Epithelial cell of proximal tubule (primary cell): Measurements from ENCODE around the gene COPB1. TPM values are rescaled to one million over a fixed set of nuclear protein-coding genes. Genes with fewer than 3 reads are reported as not detected.

Experiments used
- DNase-seq: peaks from one replicate; pipeline ENCODE4 v3.0.0-alpha.2; 2011; ENCODE audit warnings: low read depth
- H3K4me3 ChIP-seq: 2 replicates; pipeline ENCODE4 v1.5.1; 2011; ENCODE audit warnings: low read depth, mild to moderate bottlenecking, low read length
- total RNA-seq: library from RNA; depleted of rRNA; stranded (reverse); fragments of >200 nt; gene quantifications from 2 replicates; pipeline ENCODE4 v1.2.3, GENCODE V29; 2015
- TF ChIP-seq, protein P1 (sequence below): conservative IDR thresholded peaks from 2 replicates; pipeline ENCODE4 v1.5.1; 2012; ENCODE audit warnings: low read depth, mild to moderate bottlenecking, low read length

COPB1 gene
- total RNA-seq, 1 donor from 2014 or later = 129 TPM

DNA sequence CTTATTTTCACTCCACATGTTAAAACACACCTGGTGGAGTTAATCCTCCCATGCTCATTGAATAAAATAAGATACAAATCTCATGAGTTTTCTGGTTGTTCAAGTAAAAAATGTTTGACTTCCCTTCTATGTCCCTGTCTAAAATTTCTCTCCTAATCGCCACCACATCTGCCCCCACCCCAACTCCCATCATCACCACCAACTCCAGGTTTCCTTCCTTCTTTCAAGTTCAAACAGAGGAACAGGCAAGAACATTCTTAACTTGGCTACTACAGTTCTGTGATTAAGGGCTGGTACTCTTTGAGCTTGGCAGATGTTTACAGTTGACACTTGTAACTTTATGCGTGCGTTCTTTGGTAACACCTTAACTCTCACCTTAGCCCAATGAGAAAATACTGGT is 29.7 kb upstream of the COPB1 start:
- no peak for DNase-seq
- TF ChIP-seq, protein P1, sequence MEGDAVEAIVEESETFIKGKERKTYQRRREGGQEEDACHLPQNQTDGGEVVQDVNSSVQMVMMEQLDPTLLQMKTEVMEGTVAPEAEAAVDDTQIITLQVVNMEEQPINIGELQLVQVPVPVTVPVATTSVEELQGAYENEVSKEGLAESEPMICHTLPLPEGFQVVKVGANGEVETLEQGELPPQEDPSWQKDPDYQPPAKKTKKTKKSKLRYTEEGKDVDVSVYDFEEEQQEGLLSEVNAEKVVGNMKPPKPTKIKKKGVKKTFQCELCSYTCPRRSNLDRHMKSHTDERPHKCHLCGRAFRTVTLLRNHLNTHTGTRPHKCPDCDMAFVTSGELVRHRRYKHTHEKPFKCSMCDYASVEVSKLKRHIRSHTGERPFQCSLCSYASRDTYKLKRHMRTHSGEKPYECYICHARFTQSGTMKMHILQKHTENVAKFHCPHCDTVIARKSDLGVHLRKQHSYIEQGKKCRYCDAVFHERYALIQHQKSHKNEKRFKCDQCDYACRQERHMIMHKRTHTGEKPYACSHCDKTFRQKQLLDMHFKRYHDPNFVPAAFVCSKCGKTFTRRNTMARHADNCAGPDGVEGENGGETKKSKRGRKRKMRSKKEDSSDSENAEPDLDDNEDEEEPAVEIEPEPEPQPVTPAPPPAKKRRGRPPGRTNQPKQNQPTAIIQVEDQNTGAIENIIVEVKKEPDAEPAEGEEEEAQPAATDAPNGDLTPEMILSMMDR = no peak
- no peak overlapping the region for H3K4me3 ChIP-seq

DNA sequence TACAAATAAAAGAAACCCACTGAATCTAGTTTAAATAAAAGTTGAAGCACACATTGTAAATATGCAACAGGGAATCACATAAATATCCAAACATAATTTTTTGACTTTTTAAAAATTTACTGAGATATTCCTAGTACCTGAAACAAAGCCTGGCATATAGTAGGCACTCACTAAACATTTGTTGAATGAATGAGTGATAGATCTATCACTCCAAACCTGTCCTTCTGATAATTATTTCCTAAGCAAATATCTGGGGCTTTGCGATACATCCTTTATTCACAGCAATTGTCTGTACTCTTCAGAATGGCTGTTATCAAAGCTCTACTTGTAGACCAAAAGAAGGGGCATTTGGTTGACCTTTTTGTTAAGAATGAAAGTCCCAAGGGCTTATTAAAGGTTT is 23.2 kb upstream of the COPB1 start:
- no peak overlapping the region for H3K4me3 ChIP-seq
- DNase-seq = no peak
- TF ChIP-seq, protein P1 = no peak

DNA sequence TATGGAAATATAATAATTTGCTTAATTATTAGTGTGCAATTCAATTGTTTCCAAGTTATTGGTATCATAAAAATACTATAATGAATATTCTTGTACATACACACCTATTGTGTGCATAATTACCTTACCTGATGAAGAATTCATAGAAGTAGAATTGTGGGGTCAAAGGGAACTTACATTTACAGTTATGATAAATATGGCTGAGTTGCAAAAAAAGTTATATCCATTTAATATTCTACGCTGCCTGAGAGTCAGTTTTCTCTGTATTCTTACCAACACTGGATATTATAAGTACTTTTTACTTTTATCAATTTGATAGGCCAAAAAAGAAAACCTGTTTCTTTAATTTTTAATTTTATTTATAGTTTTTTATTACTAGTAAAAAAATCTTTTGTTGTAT is 22.6 kb upstream of the COPB1 start:
- no peak for DNase-seq
- TF ChIP-seq, protein P1 = no peak
- H3K4me3 ChIP-seq = no peak overlapping the region

DNA sequence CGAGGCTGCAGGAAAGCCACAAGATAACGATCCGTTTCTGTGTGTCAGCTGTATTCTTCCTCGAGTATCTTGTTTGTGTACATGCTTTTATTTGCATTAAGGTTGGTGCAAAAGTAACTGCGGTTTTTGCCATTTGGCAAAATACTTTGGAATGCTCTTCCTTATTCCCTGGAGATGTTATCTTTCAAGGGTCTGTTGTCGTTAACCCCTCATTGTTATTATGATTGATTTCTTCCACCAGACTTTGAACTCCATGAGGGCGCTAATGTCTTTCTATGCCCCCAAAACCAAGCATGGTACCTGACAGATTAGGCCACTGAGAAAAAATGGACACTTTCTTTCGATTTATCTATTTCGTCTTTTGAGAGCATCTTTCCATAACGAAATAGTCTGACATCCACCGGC is 21.1 kb upstream of the COPB1 start:
- peak overlapping the region; percentile 67 for H3K4me3 ChIP-seq
- TF ChIP-seq, protein P1 = no peak
- no peak for DNase-seq

DNA sequence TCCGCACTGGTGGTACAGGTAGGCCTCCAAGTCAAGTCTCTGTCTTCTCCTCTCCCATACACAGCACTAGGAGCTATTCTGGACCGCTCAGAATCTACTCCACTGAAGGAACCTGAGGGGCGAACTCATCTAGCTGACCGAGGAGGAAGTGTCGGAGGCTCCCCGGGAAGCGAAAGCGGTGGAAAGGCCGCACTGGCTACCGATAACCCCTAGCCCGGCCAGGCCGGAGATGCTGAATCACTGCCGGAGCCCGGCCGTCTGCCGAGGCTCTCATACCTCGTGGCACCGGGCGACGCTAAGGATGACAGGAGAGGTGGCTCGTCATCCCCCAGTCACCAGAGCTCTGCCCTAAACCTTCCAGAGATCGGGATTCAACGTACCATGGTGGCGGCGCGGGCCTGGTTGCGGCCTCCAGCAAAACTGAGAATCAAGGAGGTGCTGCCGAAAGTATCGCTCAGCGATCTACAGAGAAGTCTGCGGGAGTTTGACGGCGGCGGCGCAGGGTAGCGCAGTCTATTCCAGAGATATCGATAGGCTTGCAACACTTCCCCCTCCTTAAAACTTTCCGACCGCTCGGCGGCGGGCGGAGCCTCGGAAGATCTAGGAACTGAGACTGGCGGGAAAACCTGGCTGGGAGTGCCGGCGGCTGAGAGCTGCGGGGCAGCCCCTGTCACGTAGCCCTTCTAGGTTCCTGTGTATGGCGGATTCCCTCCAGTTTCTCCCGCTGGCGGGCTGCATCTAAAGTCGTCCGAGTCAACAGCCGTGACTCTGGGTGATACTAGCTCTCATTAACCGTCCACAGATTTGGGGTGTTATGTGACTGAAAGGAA is 20.5 kb upstream of the COPB1 start, which contains the start of gene PSMA1:
Gene PSMA1, minus strand, starts transcription at position 470 of the 830 bp plus-strand sequence. Its CDS starts 87 bp downstream, at position 383.
- peak within 1 kb of the TSS; percentile 67 for H3K4me3 ChIP-seq
- DNase-seq = no peak
- TF ChIP-seq, protein P1 = no peak

DNA sequence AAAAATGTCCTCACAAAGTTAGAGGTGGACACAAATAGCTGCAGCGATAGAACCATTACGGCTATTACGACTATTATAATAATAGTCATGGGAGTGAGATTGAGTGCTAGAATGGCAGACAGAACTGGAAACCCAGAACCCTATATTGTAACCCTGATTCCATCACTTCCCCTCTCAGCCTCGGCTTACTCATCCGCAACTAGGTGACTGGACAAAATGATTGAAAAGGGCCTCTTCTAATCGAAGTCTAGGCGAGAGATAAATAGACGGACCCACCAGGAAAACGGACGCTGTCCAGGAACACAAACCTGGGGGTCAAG is 19.9 kb upstream of the COPB1 start:
- no peak for DNase-seq
- TF ChIP-seq, protein P1 = no peak
- H3K4me3 ChIP-seq = peak overlapping the region; percentile 67

DNA sequence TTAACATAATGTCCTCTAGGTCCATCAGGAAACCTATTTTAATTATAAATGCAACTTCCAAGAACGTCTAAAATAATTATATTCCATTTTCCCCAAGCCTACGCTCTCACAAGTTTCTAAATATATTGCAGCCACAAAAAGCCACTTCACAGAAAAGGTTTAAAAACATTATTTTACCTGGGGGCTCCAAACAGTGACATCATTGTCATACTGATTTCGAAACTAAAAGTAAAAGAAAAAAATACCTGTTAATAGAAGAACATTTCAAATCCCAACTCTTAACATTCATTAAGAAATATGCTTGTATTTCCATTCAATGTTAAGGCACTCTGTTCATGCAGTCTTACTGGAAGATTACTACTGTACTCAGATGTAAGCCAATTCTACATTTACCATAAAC is 19.2 kb upstream of the COPB1 start:
- TF ChIP-seq, protein P1 = no peak
- peak overlapping the region; percentile 67 for H3K4me3 ChIP-seq
- no peak for DNase-seq
